GM18858 (cell line): Measurements from ENCODE around the gene POFUT2.

Source experiments
- ATAC-seq: cut with Tn5 transposase; IDR thresholded peaks from one replicate; pipeline ENCODE4 v1.9.1; 2021; ENCODE audit not compliant: unreplicated experiment

POFUT2 gene

DNA sequence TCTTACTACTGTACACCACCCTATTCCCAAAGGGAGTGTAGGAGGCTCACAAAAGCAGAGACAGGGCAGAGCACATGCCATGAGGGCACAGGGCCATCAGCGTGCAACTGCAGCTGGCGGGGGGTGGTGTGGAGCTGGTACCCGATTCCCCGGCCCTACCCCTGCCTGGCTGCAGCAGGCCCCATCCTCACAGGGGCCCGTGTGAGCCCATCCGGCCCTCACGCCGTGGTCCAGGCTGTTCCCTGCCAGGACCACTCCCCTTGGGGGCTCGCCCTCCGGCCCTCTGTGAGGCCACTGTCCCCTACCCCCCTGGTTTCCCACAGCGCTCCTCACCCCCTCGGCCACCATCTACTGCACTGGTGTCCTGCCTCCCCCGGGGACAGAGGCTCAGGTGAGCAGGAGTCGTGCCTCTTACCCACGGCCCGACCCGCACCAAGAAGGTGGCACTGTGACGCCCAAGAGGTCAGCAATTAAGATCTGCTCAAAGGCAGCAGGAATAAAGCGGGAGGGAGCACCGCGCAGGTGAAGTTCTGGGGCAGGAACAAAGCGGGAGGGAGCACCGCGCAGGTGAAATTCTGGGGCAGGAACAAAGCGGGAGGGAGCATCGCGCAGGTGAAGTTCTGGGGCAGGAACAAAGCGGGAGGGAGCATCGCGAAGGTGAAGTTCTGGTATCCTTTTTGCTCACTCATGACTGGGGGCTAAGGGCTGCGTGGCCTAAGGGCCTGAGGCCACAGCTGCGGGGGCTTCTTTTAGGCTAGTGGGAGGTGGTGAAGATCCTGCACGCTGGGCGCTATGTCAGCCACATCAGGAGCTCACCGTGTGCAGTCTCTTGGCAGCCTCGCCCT lies 3.9 kb downstream of the POFUT2 start:
- ATAC-seq = no peak

DNA sequence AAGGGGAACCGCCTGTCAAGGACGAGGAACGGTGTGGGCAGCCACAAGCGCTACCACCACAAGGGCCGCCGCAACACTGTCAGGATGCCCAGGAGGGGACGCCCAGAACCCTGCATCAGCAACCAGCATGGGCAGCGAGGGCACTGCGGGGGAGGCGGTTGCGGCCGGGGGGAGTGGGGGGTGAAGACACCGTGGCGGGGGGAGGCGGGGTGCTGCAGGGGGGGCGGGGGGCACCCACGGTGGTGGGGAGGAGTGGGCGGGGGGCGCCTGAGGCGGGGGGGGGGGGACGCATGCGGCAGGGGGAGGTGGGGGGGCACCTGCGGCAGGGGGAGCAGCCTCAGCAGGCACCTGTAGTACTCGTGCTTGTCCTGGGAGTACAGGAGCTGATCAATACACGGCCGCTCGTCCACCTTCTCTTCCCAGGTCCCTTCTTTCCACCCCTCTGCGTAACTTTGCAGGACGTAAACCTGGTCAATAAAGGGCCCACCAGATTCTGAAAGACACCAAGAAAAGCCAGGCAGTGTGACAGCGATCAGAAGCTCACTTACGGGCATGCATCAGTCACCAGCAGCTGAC lies 4.6 kb downstream of the POFUT2 start:
- ATAC-seq = no peak

DNA sequence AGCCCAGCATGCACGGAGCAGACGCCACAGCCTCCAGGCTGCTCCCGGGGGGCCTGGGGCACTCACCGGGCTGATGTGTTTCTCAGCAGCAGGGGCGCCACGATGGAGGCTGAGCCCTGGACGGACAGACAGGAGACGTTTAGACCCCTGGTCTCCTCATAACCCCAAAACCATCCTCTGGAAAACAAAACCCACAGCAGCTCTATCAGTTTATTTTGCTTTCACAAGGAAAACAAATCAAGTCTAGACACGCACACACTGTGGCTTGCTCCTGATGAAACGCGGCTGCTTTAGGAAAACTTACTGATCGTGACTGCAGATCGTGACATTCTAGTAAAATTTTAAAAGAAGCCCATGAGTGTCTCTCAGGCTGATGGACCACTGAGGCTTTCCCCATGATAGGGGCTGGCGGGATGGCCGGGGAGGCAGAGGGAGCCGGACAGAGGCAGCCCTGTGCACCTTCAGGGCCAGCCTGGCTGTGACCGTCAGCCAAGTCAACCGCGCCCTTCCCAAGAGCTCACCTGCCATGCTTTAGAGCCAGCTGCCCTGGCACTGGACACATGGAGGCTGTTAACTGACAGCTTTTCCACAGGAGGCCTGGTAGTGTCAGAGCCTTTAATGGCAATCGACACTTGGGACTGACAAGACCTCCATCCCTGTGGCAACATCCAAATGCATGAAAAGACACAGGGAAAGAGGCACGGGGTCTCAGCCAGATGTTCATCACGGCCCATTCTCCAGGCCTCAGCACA lies 5.2 kb downstream of the POFUT2 start:
- ATAC-seq = no peak

DNA sequence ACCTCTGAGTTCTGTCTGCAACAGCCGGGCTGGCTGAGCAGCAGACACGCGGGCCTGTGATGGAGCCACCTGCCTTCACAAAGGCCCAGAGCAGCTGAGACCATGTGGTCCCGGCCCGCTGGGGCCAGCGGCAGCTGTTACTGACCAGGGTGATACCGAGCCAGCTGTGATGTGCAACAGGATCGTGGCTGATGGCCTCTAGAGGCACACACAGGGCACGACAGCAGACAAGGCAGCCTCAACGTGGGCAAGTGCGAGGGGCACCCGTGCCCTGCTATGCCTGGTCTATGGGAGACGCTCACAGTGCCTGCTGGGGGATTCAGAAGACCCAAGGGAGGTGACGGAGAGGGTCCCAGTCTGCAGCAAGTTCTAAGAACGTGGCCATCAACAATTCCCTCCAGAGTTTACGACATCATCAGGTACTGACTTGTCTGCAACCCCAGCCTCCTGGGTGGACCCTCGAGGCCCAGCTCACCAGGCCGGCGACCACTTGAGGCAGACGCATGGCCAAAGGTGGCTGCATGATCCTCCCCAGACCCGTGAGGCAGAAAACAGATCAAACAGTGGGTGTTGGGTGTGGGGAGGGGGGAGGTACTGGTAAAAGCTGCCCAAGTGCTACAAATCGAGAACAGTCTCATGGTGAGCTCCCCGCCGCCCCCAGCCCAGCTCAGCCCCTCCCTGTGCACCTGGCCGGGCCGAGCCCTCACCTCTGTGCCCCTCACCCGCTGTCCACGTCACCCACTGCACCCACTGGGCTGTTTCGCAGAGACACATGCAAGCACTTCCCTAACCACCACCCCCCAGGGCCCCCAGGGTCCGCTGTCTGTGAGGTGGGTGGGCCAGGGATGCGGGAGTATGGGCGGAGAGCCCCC lies 6.0 kb downstream of the POFUT2 start:
- ATAC-seq = no peak

DNA sequence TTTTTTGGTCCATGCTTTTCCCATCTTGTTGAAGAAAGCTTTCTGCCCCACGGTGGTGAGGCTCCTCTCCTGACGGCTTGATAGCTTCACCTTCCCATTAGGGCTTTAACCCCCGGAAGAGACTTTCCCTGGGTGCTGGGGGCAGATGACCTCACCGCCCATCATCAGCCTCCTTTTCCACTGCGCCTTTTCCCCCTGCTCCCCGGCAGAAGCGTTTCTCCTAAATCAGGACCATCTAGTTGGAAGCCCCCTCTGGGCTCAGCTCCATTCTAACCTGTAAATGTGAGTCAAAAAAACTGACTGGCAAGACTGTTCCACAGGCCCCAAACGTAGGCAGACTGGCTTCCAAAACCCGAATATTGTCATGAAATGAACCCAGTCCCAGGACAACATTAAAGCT lies 6.7 kb downstream of the POFUT2 start:
- ATAC-seq = no peak

DNA sequence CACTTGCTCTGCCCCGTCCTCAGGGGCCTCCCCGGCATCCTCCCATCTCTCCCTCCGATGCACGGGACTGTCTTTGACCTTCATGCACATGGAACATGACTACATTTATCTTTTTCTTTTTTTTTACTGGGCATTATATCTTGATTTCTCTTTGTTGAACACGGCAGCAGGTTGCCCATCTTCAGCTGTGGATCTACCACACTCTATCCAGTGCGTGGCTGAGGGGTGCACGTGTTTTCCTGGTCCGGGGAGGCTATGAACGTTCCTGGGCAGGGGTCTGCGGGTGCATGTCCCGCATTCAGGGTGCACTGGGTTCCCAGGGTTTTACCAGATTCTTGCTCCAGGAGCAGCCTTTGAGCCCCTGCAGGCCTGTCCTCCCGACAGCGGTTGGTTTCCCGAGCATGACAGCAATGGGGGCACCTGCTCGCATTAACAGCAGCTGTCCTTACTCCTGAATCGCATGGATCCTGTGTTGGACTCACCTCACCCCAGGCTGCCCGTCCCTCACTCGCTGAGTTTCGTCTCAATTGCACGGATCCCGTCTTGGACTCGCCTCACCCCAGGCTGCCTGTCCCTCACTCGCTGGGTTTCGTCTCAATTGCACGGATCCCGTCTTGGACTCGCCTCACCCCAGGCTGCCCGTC lies 7.4 kb downstream of the POFUT2 start:
- ATAC-seq = no peak

DNA sequence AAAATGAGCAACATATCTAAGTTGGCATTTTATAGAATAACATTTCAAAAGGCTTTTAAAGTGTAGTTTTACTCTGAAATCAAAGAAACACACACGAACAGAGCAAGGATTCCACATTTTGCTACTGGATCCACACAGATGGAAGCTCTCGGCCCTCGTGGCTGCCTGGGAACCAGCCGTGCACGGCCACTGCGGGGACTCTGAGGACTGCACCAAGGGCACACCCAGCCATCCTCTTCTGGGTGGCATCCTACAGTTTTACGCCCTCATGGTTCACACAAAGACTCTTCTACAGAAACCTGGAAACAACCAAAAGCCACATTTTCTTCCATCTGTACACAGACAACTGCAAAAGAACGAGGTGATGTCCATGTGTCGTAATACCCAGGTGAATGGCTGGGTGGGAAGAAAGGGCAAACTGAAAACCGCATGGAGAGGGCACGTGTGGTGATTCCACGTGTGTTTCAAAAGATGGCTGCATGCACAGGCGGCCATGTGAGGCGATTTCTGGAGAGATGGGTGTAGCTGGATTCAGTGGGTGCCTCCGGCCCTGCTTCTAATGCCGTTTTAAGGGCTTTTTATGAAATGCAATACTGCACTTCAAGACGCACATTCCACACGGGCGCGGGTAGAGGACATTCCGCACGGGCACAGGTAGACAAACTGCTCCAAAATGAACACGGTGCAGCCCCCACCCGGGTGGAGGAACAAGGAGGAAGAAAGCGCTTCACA lies 8.1 kb downstream of the POFUT2 start:
- no peak for ATAC-seq

DNA sequence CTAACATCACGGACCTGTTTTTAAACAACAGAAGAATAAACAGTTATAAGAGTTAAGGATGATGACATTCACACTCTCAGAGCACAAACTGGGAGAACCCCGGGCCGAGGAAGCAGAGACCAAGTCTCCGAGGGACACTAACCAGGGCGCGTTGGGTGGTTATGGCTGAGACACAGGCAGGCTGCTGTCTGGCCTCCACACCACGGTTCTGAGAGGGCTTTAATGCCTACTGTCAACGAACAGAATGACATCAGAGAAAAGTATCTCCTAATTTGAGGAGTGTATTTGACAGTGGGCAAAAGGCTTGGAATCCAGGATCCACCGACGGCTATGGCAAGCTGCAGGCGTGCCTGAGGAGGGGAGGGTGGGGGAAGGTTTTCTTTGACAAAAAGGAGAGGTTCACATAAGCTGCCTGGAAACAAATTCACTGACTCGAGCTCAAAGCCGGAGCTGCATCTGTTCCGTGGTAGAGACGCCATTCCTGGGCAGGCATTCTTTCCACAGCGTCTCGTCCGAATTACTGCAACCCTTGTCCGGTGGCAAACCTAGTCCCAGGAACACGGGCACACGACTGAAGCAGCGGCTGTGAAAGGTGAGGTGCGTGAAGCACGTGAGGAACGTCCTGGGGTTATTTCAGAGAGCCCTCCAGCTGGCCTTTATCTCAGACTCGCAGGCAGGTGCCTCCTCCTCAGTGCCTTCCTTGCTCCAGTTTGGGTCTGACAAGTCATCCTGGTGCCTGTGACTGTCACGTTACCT lies 9.4 kb downstream of the POFUT2 start:
- ATAC-seq = no peak

DNA sequence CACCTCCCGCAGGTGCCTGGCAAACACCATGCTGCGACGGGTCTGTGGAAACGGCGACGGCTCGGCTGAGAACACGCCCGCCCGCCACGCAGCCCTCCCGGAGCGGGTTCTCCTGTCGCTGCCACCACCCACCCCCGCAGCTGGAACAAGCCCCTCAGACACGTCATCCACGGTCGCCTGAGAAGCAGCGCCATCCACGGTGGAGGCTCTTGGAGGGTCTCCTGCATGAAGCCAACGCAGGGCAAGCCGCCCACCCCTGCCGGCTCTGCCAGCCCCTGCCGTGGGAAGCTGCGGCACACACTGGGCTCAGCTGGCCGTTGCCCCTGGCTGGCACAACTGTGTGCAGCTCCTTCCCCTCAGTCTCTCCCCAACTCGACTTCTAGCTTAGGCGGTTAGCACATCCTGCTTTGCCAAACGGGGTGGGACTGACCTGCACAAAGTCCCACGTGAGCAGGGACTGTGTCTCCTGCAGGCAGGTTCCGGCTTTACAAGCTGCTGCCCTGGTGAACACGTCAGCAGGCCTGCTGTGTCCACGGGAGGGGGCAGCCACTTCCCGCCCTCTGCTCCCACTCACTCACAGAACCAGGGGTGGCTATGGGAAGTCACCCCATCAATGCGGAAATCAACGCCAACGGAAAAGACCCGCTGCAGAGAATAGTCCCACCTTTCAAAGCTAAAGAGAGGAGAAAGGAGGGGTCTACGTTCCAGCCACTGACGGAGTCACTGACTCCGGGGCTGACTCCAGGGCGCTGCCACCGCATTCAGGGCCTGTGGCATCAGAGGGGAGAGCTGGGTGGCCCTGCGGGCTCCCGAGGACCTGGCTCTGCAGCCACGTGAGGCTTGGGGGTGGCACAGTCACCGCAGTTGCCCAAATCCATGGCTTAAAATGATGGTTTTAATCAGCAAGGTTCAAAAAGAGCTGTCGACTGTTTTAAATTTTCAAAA lies 10.3 kb downstream of the POFUT2 start:
- ATAC-seq = no peak

DNA sequence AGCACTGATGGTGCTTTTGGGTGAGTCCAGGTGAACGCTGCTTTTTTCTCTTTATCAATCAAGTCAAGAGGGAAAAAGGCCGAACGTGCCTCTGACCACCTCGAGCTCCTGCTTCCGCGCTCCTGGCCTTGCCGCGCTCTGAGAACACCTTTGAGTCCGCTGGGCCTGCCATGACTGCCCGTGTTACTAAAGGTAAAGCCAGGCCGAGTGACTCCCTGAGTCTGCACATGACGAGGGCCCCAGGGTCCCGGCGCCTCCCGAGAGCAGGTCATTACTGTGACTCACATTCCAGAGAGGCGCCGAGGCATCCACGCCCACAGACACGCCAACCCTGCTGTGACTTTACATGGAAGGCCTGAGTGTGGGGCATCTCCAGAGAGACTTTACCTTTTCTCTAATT lies 11.1 kb downstream of the POFUT2 start:
- ATAC-seq = no peak

DNA sequence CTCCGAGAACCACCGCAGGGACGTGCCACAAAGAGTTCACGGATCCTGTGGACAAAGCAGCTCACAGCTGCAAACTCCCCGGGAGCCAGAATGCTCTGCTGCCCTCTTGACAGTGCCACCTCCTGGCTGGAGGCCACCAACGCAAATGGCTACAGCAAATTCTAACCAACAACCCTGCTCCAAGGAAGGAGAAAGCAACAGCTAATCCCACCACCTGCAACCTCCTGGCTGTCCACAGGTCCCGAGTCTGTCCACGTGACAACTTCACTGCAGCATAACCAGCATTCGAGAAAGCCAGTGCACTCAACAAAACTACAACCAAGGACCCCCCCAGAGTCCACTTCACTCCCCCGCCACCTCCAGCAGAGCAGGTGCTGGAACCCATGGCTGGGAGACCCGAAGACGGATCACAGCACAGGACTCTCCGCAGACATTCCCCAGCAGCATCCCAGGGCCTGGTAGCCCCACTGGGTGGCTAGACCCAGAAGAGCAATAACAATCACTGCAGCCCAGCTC lies 17.3 kb downstream of the POFUT2 start:
- ATAC-seq = no peak

DNA sequence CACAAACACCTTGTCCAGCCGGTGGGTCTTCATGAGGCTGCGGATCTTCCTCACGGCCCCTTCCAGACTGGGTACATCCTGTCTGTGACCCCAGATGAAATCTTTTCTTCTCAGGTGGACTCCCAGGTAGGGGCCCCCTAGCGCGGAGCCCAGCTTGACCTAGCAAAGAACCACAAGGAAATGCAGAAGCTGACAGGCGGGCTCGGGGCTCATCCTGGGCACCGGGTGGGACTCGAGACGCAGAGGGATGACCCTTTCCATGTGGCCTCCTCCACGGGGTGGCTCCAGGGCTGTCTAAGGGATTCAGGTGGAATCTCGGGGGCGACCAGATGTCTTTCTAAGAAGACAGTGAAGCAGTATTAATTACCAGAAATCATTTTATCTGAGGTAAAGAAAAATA lies 17.8 kb downstream of the POFUT2 start:
- ATAC-seq = no peak

DNA sequence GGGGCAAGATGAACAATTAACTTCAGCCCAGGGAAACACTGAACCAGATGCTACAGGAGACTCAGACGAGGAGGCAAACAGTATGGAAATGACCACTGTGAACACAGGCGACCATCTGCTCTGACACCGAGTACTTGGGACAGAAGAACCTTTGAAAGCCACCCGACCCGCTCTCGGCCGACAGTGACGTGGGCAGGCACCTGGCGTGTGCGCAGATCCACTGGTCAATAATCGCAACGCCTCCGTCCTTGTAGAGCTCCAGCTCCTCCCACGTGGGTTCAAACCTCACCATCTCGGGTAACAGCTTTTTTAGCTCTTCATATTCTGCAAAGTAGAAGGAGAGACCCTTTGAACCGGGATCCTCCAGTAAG lies 20.3 kb downstream of the POFUT2 start:
- ATAC-seq = no peak

DNA sequence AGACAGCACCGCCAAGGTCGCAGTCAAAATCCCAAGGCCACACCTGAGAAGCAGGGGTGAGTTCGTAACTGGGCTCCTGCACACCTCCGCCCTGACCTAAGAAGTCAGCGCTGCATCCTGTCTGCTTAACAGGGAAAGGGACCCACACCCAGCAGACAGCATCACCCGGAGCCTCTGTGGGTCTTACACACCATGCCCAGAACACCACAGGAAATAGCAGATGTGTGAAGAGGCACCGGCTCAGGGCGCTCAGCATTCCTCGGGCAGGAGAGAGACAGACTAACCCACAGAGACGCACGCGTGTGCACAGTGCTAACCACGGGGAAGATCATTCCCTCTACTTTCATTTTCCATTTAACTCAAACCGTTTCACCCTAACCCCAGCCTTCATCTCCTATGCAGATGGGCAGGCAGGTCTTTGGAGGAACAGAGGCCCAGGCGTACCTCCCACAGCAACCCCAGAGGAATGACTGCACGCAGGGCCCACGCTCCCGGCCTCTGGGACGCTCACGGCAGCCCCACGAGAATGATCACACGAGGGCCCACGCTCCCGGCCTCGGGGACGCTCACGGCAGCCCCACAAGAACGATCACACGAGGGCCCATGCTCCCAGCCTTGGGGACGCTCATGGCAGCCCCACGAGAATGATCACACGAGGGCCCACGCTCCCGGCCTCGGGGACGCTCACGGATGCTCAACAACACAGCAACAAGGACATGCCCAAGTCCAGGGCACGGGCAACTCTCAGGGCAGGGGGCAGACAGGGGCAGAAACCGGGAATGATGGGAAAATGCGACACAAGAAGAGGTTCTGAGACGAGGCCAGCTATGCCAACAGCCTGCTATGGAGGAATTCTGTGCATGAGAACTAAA lies 20.9 kb downstream of the POFUT2 start:
- ATAC-seq = no peak

DNA sequence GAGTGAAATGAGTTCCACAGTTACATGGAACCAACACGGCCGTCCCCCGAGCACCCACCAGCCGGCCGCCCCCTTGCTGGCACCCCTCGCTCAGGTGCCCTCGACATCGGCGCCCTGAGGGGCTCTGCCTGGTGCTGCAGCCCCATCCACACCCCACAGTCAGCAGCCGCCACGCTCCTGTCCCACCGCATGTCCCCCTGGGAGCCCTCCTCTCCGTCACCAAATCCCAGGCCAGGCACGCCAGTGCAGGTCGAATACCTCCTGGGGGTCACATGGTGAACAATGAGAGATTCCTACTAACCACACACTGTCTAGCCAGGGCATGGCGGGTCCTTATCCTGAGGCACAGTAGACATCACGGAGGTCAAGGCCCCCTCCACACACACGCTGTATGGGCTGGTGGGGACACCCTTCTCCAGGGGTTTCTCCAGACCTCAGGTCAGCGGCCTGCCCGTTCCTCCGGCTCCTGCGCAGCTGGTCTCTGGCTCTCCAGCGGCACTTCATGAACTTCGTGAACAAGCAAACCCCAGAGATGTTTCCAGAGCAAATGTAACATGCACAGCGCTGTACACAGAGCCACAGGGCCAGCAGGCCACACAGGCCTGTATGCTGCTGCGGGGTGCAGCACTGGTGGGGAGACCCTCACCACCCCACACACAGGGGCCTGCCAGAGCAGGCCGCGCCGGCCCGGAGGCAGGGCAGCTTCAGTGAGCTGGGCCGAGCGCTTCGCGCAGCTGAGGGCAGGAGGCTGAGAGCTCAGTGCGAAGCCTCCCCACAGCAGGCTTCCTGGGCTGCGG lies 21.8 kb downstream of the POFUT2 start:
- no peak for ATAC-seq

DNA sequence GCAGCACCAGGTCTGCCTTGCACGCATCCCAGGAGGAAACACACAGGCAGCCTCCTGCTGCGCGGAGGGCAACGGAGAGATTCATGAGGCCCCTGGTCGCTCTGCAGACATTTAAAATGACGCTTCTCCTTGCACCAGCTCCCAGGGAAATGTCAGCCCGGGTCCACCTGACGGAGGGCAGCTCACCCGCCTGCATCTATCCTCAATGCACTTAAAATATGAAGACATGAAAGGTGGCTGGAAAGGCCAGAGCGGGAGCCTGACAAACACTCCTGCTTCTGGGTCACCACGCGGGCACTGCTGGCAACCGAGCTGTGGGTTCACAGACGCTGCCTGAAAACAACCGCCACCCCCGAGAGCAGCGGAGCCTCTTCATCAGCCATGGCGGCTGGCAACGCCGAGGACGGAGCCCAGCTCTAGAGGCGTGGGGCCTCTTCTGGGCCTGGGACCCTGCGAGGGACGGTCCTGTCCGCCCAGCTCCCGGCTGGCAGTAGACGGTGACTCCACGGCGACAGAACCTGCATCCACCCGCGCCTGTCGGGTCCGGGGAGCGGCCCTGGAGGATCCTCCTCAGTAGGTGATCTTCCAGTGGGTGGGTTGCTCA lies 22.7 kb downstream of the POFUT2 start:
- ATAC-seq = no peak
